A673 (cell line): ENCODE results near the gene CCDC13. TPM values are rescaled to one million over a fixed set of nuclear protein-coding genes. Genes with fewer than 3 reads are reported as not detected.

Experiments used
- BruUV-seq: library from RNA; stranded (reverse); fragments of 400-500 nt; replicated peaks from 2 replicates; lab custom pipeline; 2021; lab: Mats Ljungman, UMichigan
- CTCF ChIA-PET: fragments of 300-600 bp; sonication (Branson Sonifier 250); formaldehyde crosslinking; loops from one replicate; lab custom pipeline; 2022; ENCODE audit warnings: antibody characterized with exemption; lab: Charles Lee
- POLR2A ChIA-PET: fragments of 300-600 bp; sonication (Branson Sonifier 250); formaldehyde crosslinking; loops from one replicate; lab custom pipeline; 2022; ENCODE audit warnings: antibody characterized with exemption; ENCODE audit not compliant: low non-redundant PET; lab: Charles Lee
- DNase-seq: peaks from one replicate; pipeline ENCODE4 v3.0.0-alpha.2; 2015; ENCODE audit warnings: low spot score
- H3K27ac ChIP-seq: fragments of 200-600 bp; sonication (generic); 2 replicates; pipeline ENCODE4 v1.5.1; 2016; ENCODE audit warnings: mixed run types, low read depth, mild to moderate bottlenecking, mixed read lengths, antibody characterized with exemption, low read length; ENCODE audit not compliant: poor library complexity, severe bottlenecking
- H3K27me3 ChIP-seq: fragments of 200-600 bp; sonication (generic); replicated peaks from 2 replicates; pipeline ENCODE4 v1.6.1; 2017; ENCODE audit warnings: mixed run types, low read depth, mild to moderate bottlenecking, mixed read lengths, antibody characterized with exemption, low read length; ENCODE audit not compliant: insufficient read depth, poor library complexity
- H3K36me3 ChIP-seq: fragments of 200-600 bp; sonication (generic); 2 replicates; pipeline ENCODE4 v1.6.1; 2016; ENCODE audit warnings: mixed run types, mild to moderate bottlenecking, mixed read lengths, antibody characterized with exemption, low read length; ENCODE audit not compliant: insufficient read depth, poor library complexity, severe bottlenecking
- H3K4me1 ChIP-seq: fragments of 200-600 bp; sonication (generic); 2 replicates; pipeline ENCODE4 v1.6.1; 2017; ENCODE audit warnings: mixed run types, mild to moderate bottlenecking, mixed read lengths, antibody characterized with exemption, low read length; ENCODE audit not compliant: insufficient read depth, poor library complexity, severe bottlenecking
- H3K4me3 ChIP-seq: fragments of 200-600 bp; sonication (generic); 2 replicates; pipeline ENCODE4 v1.5.1; 2016; ENCODE audit warnings: low read depth, mixed run types, mild to moderate bottlenecking, mixed read lengths, low read length; ENCODE audit not compliant: poor library complexity, severe bottlenecking
- H3K9me3 ChIP-seq: fragments of 200-600 bp; sonication (generic); 2 replicates; pipeline ENCODE4 v1.6.1; 2016; ENCODE audit warnings: mixed run types, low read depth, mild to moderate bottlenecking, mixed read lengths, antibody characterized with exemption, low read length; ENCODE audit not compliant: poor library complexity, severe bottlenecking
- EZH2 ChIP-seq: fragments of 200-600 bp; sonication (generic); IDR thresholded peaks from 2 replicates; pipeline ENCODE4 v1.6.1; 2017; ENCODE audit warnings: borderline replicate concordance, low read depth, mild to moderate bottlenecking, mixed read lengths, antibody characterized with exemption, low read length; ENCODE audit not compliant: poor library complexity, severe bottlenecking
- intact Hi-C: fragments of 100-400 bp; cut with micrococcal nuclease; formaldehyde crosslinking; loops from one replicate; pipeline ENCODE4 v1.10.0; 2022; ENCODE audit not compliant: unreplicated experiment
- total RNA-seq: library from RNA; stranded (reverse); gene quantifications from 2 replicates; pipeline ENCODE4 v1.2.3, GENCODE V29; 2021
- TF ChIP-seq, protein P1 (sequence below): fragments of 300-800, 200-600 bp; sonication (generic); conservative IDR thresholded peaks from 2 replicates; pipeline ENCODE4 v1.5.1; 2017; ENCODE audit warnings: low read depth, mild to moderate bottlenecking, antibody characterized with exemption, low read length, moderate library complexity, mixed read lengths

CCDC13 gene
- total RNA-seq, 1 experiment from 2014 or later, result not detected

DNA sequence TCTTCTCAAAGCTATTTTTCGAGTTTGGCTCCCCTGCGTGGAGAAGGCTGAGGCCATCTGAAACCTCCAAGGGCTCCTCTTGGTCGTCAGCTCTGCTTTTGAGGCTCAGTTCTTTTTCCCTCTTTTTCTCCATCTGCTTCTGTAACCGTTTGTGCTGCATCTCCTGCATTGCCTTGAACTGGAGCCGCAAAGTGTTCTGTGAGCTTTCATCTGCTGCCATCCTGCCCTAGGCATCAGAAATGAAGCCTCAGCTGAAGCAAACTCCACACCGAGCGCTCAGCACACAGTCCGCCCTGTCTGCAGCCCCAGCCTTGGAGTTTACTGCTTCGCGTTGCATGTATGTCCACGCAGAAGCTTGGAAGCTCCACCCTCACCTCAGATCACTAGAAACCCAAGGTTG, 14.9 kb downstream of the CCDC13 start:
- no peaks in the 10 kb centered on the region for H3K9me3 ChIP-seq
- ChIA-PET CTCF (no interaction called here), POLR2A (interaction anchor here (0.6 kb wide), 1 partner anchor 705 kb away, joined by 4 read pairs; no protein-coding TSS in a partner anchor)

DNA sequence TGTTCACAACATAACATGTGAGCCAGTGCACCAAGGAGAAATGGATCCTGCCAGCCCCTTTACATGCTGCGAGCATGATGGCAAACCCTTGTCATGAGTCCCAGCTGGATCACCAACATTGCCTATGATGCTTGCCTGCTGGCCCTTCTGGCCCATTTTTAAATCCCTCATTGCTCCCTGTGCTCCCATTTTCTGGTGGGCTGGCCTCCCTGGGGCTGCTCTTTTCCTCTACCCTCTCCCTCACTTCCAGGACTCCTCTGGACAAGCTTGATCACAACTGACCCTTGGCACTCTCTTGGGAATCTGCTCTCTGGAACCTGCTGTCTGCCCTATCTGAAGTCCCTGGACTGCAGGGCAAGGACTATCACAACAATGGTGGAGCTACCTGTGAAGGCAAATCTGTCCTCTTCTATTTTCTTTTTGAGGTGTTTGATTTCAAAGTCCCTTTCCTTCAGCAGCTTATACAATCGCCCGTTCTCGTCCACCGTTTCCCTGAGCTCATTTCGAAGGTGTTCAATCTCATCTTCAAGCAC, 16.3 kb downstream of the CCDC13 start:
- BruUV-seq, result no TSS peak

More for the DNA sequence above, 14.9 kb downstream of the CCDC13 start:
- DNase-seq, result no peak
- BruUV-seq, result no TSS peak
- H3K27me3 ChIP-seq, result no peaks in the 10 kb centered on the region
- no peaks in the 10 kb centered on the region for H3K4me1 ChIP-seq
- H3K4me3 ChIP-seq, result no peak overlapping the region
- no peaks in the 10 kb centered on the region for H3K36me3 ChIP-seq
- intact Hi-C loops, result no loop called here
- no peak overlapping the region for H3K27ac ChIP-seq
- TF ChIP-seq EZH2, result no peak
- TF ChIP-seq, protein P1, sequence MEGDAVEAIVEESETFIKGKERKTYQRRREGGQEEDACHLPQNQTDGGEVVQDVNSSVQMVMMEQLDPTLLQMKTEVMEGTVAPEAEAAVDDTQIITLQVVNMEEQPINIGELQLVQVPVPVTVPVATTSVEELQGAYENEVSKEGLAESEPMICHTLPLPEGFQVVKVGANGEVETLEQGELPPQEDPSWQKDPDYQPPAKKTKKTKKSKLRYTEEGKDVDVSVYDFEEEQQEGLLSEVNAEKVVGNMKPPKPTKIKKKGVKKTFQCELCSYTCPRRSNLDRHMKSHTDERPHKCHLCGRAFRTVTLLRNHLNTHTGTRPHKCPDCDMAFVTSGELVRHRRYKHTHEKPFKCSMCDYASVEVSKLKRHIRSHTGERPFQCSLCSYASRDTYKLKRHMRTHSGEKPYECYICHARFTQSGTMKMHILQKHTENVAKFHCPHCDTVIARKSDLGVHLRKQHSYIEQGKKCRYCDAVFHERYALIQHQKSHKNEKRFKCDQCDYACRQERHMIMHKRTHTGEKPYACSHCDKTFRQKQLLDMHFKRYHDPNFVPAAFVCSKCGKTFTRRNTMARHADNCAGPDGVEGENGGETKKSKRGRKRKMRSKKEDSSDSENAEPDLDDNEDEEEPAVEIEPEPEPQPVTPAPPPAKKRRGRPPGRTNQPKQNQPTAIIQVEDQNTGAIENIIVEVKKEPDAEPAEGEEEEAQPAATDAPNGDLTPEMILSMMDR, result no peak

DNA sequence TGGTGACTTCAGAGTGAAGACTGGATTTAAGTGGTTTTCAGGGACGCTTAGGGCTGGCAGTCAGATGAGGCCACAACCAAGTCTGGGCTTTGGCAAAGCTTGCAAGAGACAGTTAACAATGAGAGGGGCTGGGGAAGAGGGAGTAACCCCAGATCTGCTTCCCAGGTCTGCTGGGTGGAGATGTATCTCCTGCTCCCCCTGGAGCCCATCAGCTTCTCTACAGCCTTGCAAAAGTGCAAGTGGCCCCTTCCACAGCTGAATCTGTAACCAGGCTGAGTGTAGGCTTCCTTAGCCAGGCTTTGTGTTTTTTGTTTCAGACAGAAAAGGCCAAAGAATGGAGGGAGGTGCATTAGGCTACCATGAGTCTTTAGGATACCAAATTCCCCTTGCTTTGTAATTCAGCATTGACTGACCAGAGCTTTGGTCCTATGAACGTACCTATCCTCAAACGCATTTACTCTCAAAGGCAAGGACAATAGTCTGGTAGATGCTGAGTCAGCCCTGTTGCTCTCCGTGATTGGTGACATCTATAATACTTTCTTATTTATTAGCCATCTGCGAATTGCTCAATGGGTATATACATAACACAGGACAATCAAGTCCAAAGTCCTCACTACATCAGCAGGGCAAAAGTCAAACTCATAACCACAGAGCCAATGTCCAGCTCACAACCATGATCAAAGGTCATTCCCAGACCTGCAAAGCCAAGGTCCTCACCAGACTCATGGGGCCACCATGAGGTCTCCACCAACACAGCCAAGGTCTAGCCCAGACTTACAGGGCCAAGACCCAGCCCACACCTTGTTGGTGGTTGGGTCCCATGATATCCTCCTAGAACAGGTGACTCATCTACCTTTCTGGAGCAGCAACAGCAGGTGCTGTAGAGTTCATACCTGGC, 17.1 kb downstream of the CCDC13 start:
- no peak for TF ChIP-seq EZH2
- TF ChIP-seq, protein P1, result peak; percentile 45
- CTCF ChIA-PET, result no interaction called here
- no peaks in the 10 kb centered on the region for H3K27me3 ChIP-seq
- peak; percentile 19 for DNase-seq
- H3K9me3 ChIP-seq, result no peaks in the 10 kb centered on the region
- intact Hi-C loops, result no loop called here
- H3K4me1 ChIP-seq, result no peaks in the 10 kb centered on the region
- H3K36me3 ChIP-seq, result no peaks in the 10 kb centered on the region
- no peak overlapping the region for H3K4me3 ChIP-seq
- POLR2A ChIA-PET, result no interaction called here
- BruUV-seq, result no TSS peak
- no peak overlapping the region for H3K27ac ChIP-seq

More for the DNA sequence above, 16.3 kb downstream of the CCDC13 start:
- TF ChIP-seq, protein P1, result no peak
- no peak for TF ChIP-seq EZH2
- no peaks in the 10 kb centered on the region for H3K27me3 ChIP-seq
- no peak overlapping the region for H3K4me3 ChIP-seq
- ChIA-PET CTCF (no interaction called here), POLR2A (no interaction called here)
- no peak for DNase-seq
- no peaks in the 10 kb centered on the region for H3K36me3 ChIP-seq
- intact Hi-C loops, result no loop called here
- no peak overlapping the region for H3K27ac ChIP-seq
- H3K9me3 ChIP-seq, result no peaks in the 10 kb centered on the region
- H3K4me1 ChIP-seq, result no peaks in the 10 kb centered on the region
